HEK293 (cell line): ENCODE results near the gene SCAF4.

ENCODE experiments used
- CTCF ChIA-PET: fragments of 350-600 bp; formaldehyde crosslinking; extraction: SDS; loops from one replicate; lab custom pipeline; 2021; ENCODE audit warnings: antibody characterized with exemption; lab: Yijun Ruan, JAX
- POLR2A ChIA-PET: fragments of 300-600 bp; formaldehyde crosslinking; extraction: SDS; loops from one replicate; lab custom pipeline; 2020; ENCODE audit warnings: antibody characterized with exemption, inconsistent platforms; lab: Yijun Ruan, JAX
- H3K27ac ChIP-seq: fragments of 200-500 bp; sonication (Bioruptor generic); 2 replicates; pipeline ENCODE4 v1.5.1; 2014; ENCODE audit warnings: low read depth, low read length, control low read depth, inconsistent platforms; ENCODE audit errors: extremely low read depth
- H3K36me3 ChIP-seq, 2 experiments: fragments of 200-500 bp in 1 of 2; sonication (Bioruptor generic) in 1 of 2; 1 replicate in 1 of 2; 2 replicates in 1 of 2; pipeline ENCODE4 v1.5.1; 2014 to 2017; ENCODE audit warnings: inconsistent platforms in 2 of 2, low read length in 2 of 2; ENCODE audit not compliant: control insufficient read depth in 2 of 2, insufficient read depth in 1 of 2
- H3K4me1 ChIP-seq: fragments of 200-500 bp; sonication (Bioruptor generic); 2 replicates; pipeline ENCODE4 v1.5.1; 2014; ENCODE audit warnings: mild to moderate bottlenecking, low read length, inconsistent platforms; ENCODE audit not compliant: control insufficient read depth, insufficient read depth
- H3K4me3 ChIP-seq: 2 replicates; pipeline ENCODE4 v1.5.1; 2011; ENCODE audit warnings: low read depth, mild to moderate bottlenecking, control low read depth, low read length, moderate library complexity
- H3K9me3 ChIP-seq: fragments of 200-500 bp; sonication (Bioruptor generic); 2 replicates; pipeline ENCODE4 v1.5.1; 2014; ENCODE audit warnings: low read depth, low read length, inconsistent platforms; ENCODE audit not compliant: control insufficient read depth, insufficient read depth
- GLIS1 ChIP-seq: fragments of 450-650 bp; formaldehyde crosslinking; IDR thresholded peaks from 2 replicates; pipeline ENCODE4 v1.5.1; 2016; ENCODE audit warnings: missing biosample characterization, missing genetic modification characterization
- HIC1 ChIP-seq: fragments of 450-650 bp; formaldehyde crosslinking; IDR thresholded peaks from 2 replicates; pipeline ENCODE4 v1.5.1; 2016; ENCODE audit warnings: missing biosample characterization, missing genetic modification characterization
- HOXA7 ChIP-seq: sonication (generic); formaldehyde crosslinking; IDR thresholded peaks from 2 replicates; pipeline ENCODE4 v1.8.1; 2022; ENCODE audit warnings: missing genetic modification reagents, borderline replicate concordance
- IKZF3 ChIP-seq: fragments of 450-650 bp; IDR thresholded peaks from 2 replicates; pipeline ENCODE4 v1.5.0; 2018; ENCODE audit warnings: missing biosample characterization, mild to moderate bottlenecking, missing genetic modification characterization, moderate library complexity
- KLF9 ChIP-seq: fragments of 450-650 bp; formaldehyde crosslinking; IDR thresholded peaks from 2 replicates; pipeline ENCODE4 v1.5.1; 2016; ENCODE audit warnings: missing biosample characterization, missing genetic modification characterization, low read depth
- PATZ1 ChIP-seq: fragments of 450-650 bp; formaldehyde crosslinking; IDR thresholded peaks from 2 replicates; pipeline ENCODE4 v1.5.1; 2016; ENCODE audit warnings: missing biosample characterization, missing genetic modification characterization
- ZBTB10 ChIP-seq: fragments of 450-650 bp; formaldehyde crosslinking; IDR thresholded peaks from 2 replicates; pipeline ENCODE4 v1.5.1; 2016; ENCODE audit warnings: missing biosample characterization, missing genetic modification characterization
- ZNF10 ChIP-seq: fragments of 450-650 bp; formaldehyde crosslinking; IDR thresholded peaks from 2 replicates; pipeline ENCODE4 v1.5.1; 2017; ENCODE audit warnings: missing biosample characterization, missing genetic modification characterization
- ZNF112 ChIP-seq: fragments of 450-650 bp; formaldehyde crosslinking; IDR thresholded peaks from 2 replicates; pipeline ENCODE4 v1.5.0; 2017; ENCODE audit warnings: missing biosample characterization, missing genetic modification characterization
- ZNF202 ChIP-seq: fragments of 450-650 bp; formaldehyde crosslinking; IDR thresholded peaks from 2 replicates; pipeline ENCODE4 v1.5.1; 2016; ENCODE audit warnings: missing biosample characterization, missing genetic modification characterization, borderline replicate concordance
- ZNF239 ChIP-seq: fragments of 450-650 bp; formaldehyde crosslinking; IDR thresholded peaks from 2 replicates; pipeline ENCODE4 v1.5.1; 2016; ENCODE audit warnings: missing biosample characterization, missing genetic modification characterization
- ZNF26 ChIP-seq: fragments of 450-650 bp; formaldehyde crosslinking; IDR thresholded peaks from 2 replicates; pipeline ENCODE4 v1.5.1; 2016; ENCODE audit warnings: missing biosample characterization, missing genetic modification characterization
- ZNF354C ChIP-seq: fragments of 450-650 bp; formaldehyde crosslinking; IDR thresholded peaks from 2 replicates; pipeline ENCODE4 v1.5.1; 2016; ENCODE audit warnings: missing biosample characterization, missing genetic modification characterization, low read depth, borderline replicate concordance
- ZNF366 ChIP-seq: fragments of 450-650 bp; formaldehyde crosslinking; conservative IDR thresholded peaks from 2 replicates; pipeline ENCODE4 v1.5.1; 2016; ENCODE audit warnings: missing biosample characterization, missing genetic modification characterization
- ZNF621 ChIP-seq: fragments of 450-650 bp; formaldehyde crosslinking; IDR thresholded peaks from 2 replicates; pipeline ENCODE4 v1.5.1; 2017; ENCODE audit warnings: missing biosample characterization, missing genetic modification characterization
- ZNF639 ChIP-seq: fragments of 450-650 bp; formaldehyde crosslinking; IDR thresholded peaks from 2 replicates; pipeline ENCODE4 v1.5.1; 2016; ENCODE audit warnings: missing biosample characterization, missing genetic modification characterization
- ZSCAN30 ChIP-seq: fragments of 450-650 bp; IDR thresholded peaks from 2 replicates; pipeline ENCODE4 v1.5.1; 2018; ENCODE audit warnings: missing biosample characterization, mild to moderate bottlenecking, missing genetic modification characterization, moderate library complexity

Gene SCAF4

GRCh38 chr21:31696424-31696823 is 35.5 kb downstream of the SCAF4 start:
- Histone ChIP-seq H3K4me3 (no peak overlapping the region), H3K36me3 (peaks cover 81 to 91% of the 10 kb centered on the region in 2 experiments), H3K9me3 (no peaks in the 10 kb centered on the region), H3K4me1 (no peaks in the 10 kb centered on the region), H3K27ac (no peak overlapping the region)
- CTCF ChIA-PET, result no interaction called here
- TF ChIP-seq IKZF3 (tag by site-specific recombination) (no peak), ZNF621 (tag by site-specific recombination) (no peak), ZNF26 (tag by site-specific recombination) (no peak), ZNF239 (tag by site-specific recombination) (no peak), KLF9 (tag by site-specific recombination) (no peak), PATZ1 (tag by site-specific recombination) (no peak), ZBTB10 (tag by site-specific recombination) (no peak), GLIS1 (tag by site-specific recombination) (no peak), ZNF354C (tag by site-specific recombination) (no peak), ZNF366 (tag by site-specific recombination) (no peak)
- POLR2A ChIA-PET, result no interaction called here

- CTCF ChIA-PET, result interaction anchor here (0.6 kb wide), 3 partner anchors 8 to 1977 kb away, joined by 3 to 6 read pairs (median 3); no protein-coding TSS in a partner anchor
- TF ChIP-seq ZNF202 (peak; percentile 17; the same call in 1 of the 2 replicates), ZNF639 (tag by site-specific recombination) (no peak)
- Histone ChIP-seq H3K9me3 (no peaks in the 10 kb centered on the region), H3K4me3 (no peak overlapping the region), H3K4me1 (no peaks in the 10 kb centered on the region), H3K36me3 (peaks cover 74 to 92% of the 10 kb centered on the region in 2 experiments), H3K27ac (no peak overlapping the region)
- POLR2A ChIA-PET, result no interaction called here
These were observed 38.7 kb downstream of the SCAF4 start for GRCh38 chr21:31693222-31693621.

GRCh38 chr21:31688603-31689368 is 43.1 kb downstream of the SCAF4 start:
- Histone ChIP-seq H3K9me3 (no peaks in the 10 kb centered on the region), H3K36me3 (peaks cover 81 to 92% of the 10 kb centered on the region in 2 experiments), H3K4me3 (no peak overlapping the region), H3K27ac (no peak overlapping the region), H3K4me1 (no peaks in the 10 kb centered on the region)
- ChIA-PET CTCF (interaction anchor here (0.5 to 1.4 kb wide), 5 partner anchors 11 to 889 kb away, joined by 3 to 6 read pairs (median 3); no protein-coding TSS in a partner anchor), POLR2A (no interaction called here)
- TF ChIP-seq ZNF112 (no peak), HIC1 (tag by site-specific recombination) (no peak), HOXA7 (CRISPR knock-in tag) (no peak), ZNF10 (tag by site-specific recombination) (no peak), ZSCAN30 (tag by site-specific recombination) (no peak)
